ENCODE results near the gene AASS. TPM values are rescaled to one million over a fixed set of nuclear protein-coding genes. Genes with fewer than 3 reads are reported as not detected.

AASS gene
- total RNA-seq, 1 donor from 2014 or later: 24.2 TPM

- H3K4me1 ChIP-seq: no peaks in the 10 kb centered on the region
- intact Hi-C loops (cut with DNase I): no loop called here
- no peak overlapping the region for H3K27ac ChIP-seq
- no peaks in the 10 kb centered on the region for H3K9me3 ChIP-seq
- H3K36me3 ChIP-seq: no peaks in the 10 kb centered on the region
- ATAC-seq (no peak), DNase-seq (no peak)
- no peak overlapping the region for H3K4me3 ChIP-seq
- TF ChIP-seq CTCF (IDR thresholded peaks at IDR 0.05): no peak
- no peaks in the 10 kb centered on the region for H3K27me3 ChIP-seq (ENCODE audit: low read depth)
Measured at GRCh38 chr7:122064971-122065370, 79.1 kb downstream of the AASS start.

GRCh38 chr7:122063146-122063545 lies 80.9 kb downstream of the AASS start:
- ATAC-seq: no peak
- no peak overlapping the region for H3K4me3 ChIP-seq
- intact Hi-C loops (cut with DNase I): no loop called here

GRCh38 chr7:122059542-122059941 lies 84.5 kb downstream of the AASS start:
- Histone ChIP-seq H3K9me3 (no peaks in the 10 kb centered on the region), H3K27ac (no peak overlapping the region), H3K27me3 (ENCODE audit: low read depth) (no peaks in the 10 kb centered on the region), H3K4me3 (no peak overlapping the region), H3K36me3 (no peaks in the 10 kb centered on the region), H3K4me1 (no peaks in the 10 kb centered on the region)
- ATAC-seq (no peak), DNase-seq (no peak)
- intact Hi-C loops (cut with DNase I): no loop called here
- no peak for TF ChIP-seq CTCF (IDR thresholded peaks at IDR 0.05)

More at GRCh38 chr7:122063146-122063545, 80.9 kb downstream of the AASS start:
- no peak overlapping the region for H3K27ac ChIP-seq
- TF ChIP-seq CTCF (IDR thresholded peaks at IDR 0.05): no peak
- H3K4me1 ChIP-seq: no peaks in the 10 kb centered on the region
- no peaks in the 10 kb centered on the region for H3K36me3 ChIP-seq
- no peak for DNase-seq
- no peaks in the 10 kb centered on the region for H3K9me3 ChIP-seq
- no peaks in the 10 kb centered on the region for H3K27me3 ChIP-seq (ENCODE audit: low read depth)

GRCh38 chr7:122056977-122057376 lies 87.1 kb downstream of the AASS start:
- Histone ChIP-seq H3K27ac (no peak overlapping the region), H3K4me1 (no peaks in the 10 kb centered on the region), H3K27me3 (ENCODE audit: low read depth) (no peaks in the 10 kb centered on the region), H3K9me3 (no peaks in the 10 kb centered on the region), H3K36me3 (no peaks in the 10 kb centered on the region), H3K4me3 (no peak overlapping the region)
- DNase-seq (no peak), ATAC-seq (no peak)
- intact Hi-C loops (cut with DNase I): no loop called here
- no peak for TF ChIP-seq CTCF (IDR thresholded peaks at IDR 0.05)

- no peaks in the 10 kb centered on the region for H3K9me3 ChIP-seq
- TF ChIP-seq CTCF (IDR thresholded peaks at IDR 0.05): no peak
- no peak overlapping the region for H3K27ac ChIP-seq
- no peak for DNase-seq
- no peaks in the 10 kb centered on the region for H3K36me3 ChIP-seq
- no peaks in the 10 kb centered on the region for H3K4me1 ChIP-seq
- ATAC-seq: no peak
- intact Hi-C loops (cut with DNase I): no loop called here
- H3K4me3 ChIP-seq: no peak overlapping the region
- H3K27me3 ChIP-seq (ENCODE audit: low read depth): no peaks in the 10 kb centered on the region
Measured at GRCh38 chr7:122055073-122055472, 89.0 kb downstream of the AASS start.

- Histone ChIP-seq H3K9me3 (no peaks in the 10 kb centered on the region), H3K4me1 (no peaks in the 10 kb centered on the region), H3K27ac (no peak overlapping the region), H3K27me3 (ENCODE audit: low read depth) (no peaks in the 10 kb centered on the region), H3K36me3 (no peaks in the 10 kb centered on the region), H3K4me3 (no peak overlapping the region)
- no peak for TF ChIP-seq CTCF (IDR thresholded peaks at IDR 0.05)
- intact Hi-C loops (cut with DNase I): no loop called here
- DNase-seq (no peak), ATAC-seq (no peak)
Measured at GRCh38 chr7:122054393-122054792, 89.7 kb downstream of the AASS start.
